Testis (tissue), 2 donors: ENCODE measurements around the gene SEC24D.
"Not testable (repeated sequence)": the region's sequence is repeated elsewhere in the genome, so short reads cannot be mapped to it uniquely, and the experiment has no call there.

Experiments
- POLR2A ChIP-seq: fragments of 450-650 bp; IDR thresholded peaks from one replicate; pipeline ENCODE4 v1.6.1; 2017; ENCODE audit warnings: antibody characterized with exemption, mild to moderate bottlenecking, moderate library complexity
- TF ChIP-seq, protein P1 (sequence below), 3 experiments: fragments of 450-650 bp in 2 of 3; fragments of 200-600 bp in 1 of 3; sonication (generic) in 1 of 3; IDR thresholded peaks; one replicate each; pipeline ENCODE4 v1.5.1; 2016 to 2019; ENCODE audit warnings: antibody characterized with exemption in 3 of 3, mild to moderate bottlenecking in 2 of 3, moderate library complexity in 1 of 3

DNA sequence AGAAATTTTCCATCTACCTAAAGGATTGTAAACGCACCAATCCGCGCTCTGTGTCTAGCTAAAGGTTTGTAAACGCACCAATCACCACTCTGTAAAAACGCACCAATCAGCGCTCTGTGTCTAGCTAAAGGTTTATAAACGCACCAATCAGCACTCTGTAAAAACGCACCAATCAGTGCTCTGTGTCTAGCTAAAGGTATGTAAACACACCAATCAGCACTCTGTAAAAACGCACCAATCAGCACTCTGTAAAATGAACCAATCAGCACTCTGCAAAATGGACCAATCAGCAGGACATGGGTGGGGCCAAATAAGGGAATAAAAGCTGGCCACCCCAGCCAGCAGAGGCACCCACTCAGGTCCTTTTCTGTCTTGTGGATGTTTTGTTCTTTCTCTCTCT lies 42.6 kb upstream of the SEC24D start:
- TF ChIP-seq, protein P1, sequence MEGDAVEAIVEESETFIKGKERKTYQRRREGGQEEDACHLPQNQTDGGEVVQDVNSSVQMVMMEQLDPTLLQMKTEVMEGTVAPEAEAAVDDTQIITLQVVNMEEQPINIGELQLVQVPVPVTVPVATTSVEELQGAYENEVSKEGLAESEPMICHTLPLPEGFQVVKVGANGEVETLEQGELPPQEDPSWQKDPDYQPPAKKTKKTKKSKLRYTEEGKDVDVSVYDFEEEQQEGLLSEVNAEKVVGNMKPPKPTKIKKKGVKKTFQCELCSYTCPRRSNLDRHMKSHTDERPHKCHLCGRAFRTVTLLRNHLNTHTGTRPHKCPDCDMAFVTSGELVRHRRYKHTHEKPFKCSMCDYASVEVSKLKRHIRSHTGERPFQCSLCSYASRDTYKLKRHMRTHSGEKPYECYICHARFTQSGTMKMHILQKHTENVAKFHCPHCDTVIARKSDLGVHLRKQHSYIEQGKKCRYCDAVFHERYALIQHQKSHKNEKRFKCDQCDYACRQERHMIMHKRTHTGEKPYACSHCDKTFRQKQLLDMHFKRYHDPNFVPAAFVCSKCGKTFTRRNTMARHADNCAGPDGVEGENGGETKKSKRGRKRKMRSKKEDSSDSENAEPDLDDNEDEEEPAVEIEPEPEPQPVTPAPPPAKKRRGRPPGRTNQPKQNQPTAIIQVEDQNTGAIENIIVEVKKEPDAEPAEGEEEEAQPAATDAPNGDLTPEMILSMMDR (IDR thresholded peaks at IDR 0.05) = not testable (repeated sequence)
- not testable (repeated sequence) for TF ChIP-seq POLR2A
